Colonic mucosa (tissue), 4 donors: ENCODE data around the gene CSNK1D. TPM values are rescaled to one million over a fixed set of nuclear protein-coding genes. Genes with fewer than 3 reads are reported as not detected.
A peak's percentile ranks its signal among the peaks of the same experiment; 100 is the strongest.

Experiments
- DNase-seq: peaks from one replicate; pipeline ENCODE4 v3.0.0-alpha.2; 2020
- H3K27ac ChIP-seq: fragments of 200-600 bp; one replicate; pipeline ENCODE4 v1.8.0; 2021
- H3K27me3 ChIP-seq: fragments of 200-600 bp; one replicate; pipeline ENCODE4 v1.8.0; 2021
- H3K36me3 ChIP-seq: fragments of 200-600 bp; one replicate; pipeline ENCODE4 v1.8.0; 2021
- H3K4me1 ChIP-seq: fragments of 200-600 bp; one replicate; pipeline ENCODE4 v1.8.0; 2021; ENCODE audit warnings: mild to moderate bottlenecking
- H3K4me3 ChIP-seq: fragments of 200-600 bp; one replicate; pipeline ENCODE4 v1.8.0; 2021
- H3K9ac ChIP-seq, 2 donors: one replicate each; pipeline ENCODE4 v1.7.0; 2013; ENCODE audit warnings: control low read depth in 2 of 2, low read depth in 2 of 2, low read length in 2 of 2
- H3K9me3 ChIP-seq: fragments of 200-600 bp; one replicate; pipeline ENCODE4 v1.8.0; 2021
- CTCF ChIP-seq: fragments of 200-600 bp; IDR thresholded peaks from one replicate; pipeline ENCODE4 v1.8.0; 2022; ENCODE audit warnings: antibody characterized with exemption, mild to moderate bottlenecking
- intact Hi-C: fragments of 100-400 bp; cut with DNase I; formaldehyde crosslinking; loops from one replicate; pipeline ENCODE4 v1.14.1; 2022
- total RNA-seq, 2 donors: library from RNA; stranded (reverse); fragmentation: NEBNext Ultra II Directional in 1 of 2; extraction: Animal tissue kit (Norgen Biotek cat#: 25700) in 1 of 2; gene quantifications; one replicate each; pipeline ENCODE4 v1.2.1, GENCODE V29; 2021
- donor health status: healthy.
- donor health status: DM: no; HTN: no; CAD: no.
- donor health status: DM: no; HTN: no; CAD: no.

CSNK1D gene
- total RNA-seq, 2 donors from 2014 or later: 136 to 138 TPM

DNA sequence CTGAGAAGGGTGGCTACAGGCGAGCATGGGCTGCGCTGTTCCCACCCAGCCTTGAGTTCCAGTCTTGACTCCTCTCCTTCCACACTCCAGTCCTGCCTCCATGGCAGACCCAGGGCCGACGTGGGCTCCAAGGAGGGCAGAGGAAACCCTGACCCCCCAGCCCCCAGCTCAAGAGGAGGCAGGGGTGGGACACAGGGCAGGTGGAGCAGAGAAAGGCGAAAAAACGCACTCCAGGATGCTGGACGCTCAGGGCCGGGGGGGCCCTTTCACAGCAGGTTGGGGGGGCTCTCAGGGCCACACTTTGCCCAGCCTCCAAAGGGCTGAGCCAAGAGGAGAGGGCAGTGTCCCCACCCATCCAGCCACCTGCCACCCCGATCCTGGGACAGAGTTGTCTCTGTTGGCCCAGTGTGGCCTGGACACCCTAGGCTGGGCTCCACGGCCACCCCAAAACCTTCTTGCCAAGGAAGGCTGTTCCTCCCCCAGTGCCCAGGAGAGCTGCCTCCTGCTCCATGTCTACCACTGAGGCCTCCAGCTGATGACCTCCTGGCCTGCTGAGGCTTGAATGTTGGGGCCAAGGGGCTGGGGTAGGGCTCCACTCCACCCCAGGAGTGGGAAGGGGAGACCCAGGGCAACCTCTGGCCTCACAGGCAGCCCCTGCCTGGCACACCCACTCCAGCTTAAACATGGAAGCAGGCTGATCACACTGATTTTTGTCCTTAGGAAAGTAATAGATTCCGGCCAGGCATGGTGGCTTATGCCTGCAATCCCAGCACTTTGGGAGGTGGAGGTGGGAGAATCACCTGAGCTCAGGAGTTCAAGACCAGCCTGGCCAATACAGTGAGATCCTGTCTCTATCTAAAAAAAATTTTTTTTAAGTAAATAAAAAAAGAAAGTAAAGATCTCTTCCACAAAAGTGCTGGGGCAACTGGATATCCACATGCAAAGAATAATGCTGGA is 53.5 kb downstream of the CSNK1D start:
- no peaks in the 10 kb centered on the region for H3K27me3 ChIP-seq
- H3K9ac ChIP-seq: no peak overlapping the region
- peaks cover 9% of the 10 kb centered on the region for H3K4me1 ChIP-seq
- no peak overlapping the region for H3K27ac ChIP-seq
- intact Hi-C loops: no loop called here
- no peaks in the 10 kb centered on the region for H3K36me3 ChIP-seq
- H3K4me3 ChIP-seq: no peak overlapping the region
- TF ChIP-seq CTCF: no peak
- DNase-seq: no peak
- H3K9me3 ChIP-seq: no peaks in the 10 kb centered on the region

DNA sequence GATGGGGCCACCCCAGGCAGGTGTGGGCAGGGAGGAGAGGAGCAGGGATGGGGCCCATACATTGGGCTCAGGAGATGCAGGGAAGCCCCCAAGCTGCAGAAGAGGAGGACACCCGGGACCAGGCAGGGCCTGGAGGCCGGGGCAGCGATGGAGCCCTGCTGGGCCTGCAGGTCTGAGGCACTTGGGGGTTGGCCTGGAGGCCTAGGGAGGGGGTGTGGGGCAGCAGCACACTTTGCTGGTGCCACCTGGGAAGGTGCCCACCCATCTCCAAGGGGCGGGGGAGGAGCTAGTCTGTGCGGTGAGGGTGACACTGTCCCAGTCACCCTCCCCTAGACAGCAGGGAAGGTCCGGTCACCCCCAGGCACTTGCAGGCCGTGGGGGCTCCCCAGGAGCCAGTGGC is 54.4 kb downstream of the CSNK1D start:
- Histone ChIP-seq H3K27ac (no peak overlapping the region), H3K9ac (no peak overlapping the region), H3K27me3 (no peaks in the 10 kb centered on the region), H3K9me3 (no peaks in the 10 kb centered on the region), H3K4me3 (no peak overlapping the region), H3K4me1 (peaks cover 9% of the 10 kb centered on the region), H3K36me3 (no peaks in the 10 kb centered on the region)
- no peak for TF ChIP-seq CTCF
- no peak for DNase-seq
- intact Hi-C loops: no loop called here

GRCh38 chr17:82218349-82219075 is 55.0 kb downstream of the CSNK1D start:
- no peak overlapping the region for H3K9ac ChIP-seq
- H3K9me3 ChIP-seq: no peaks in the 10 kb centered on the region
- no peak overlapping the region for H3K27ac ChIP-seq
- TF ChIP-seq CTCF: no peak
- intact Hi-C loops: no loop called here
- DNase-seq: no peak
- H3K36me3 ChIP-seq: no peaks in the 10 kb centered on the region
- H3K4me3 ChIP-seq: no peak overlapping the region
- H3K27me3 ChIP-seq: no peaks in the 10 kb centered on the region
- H3K4me1 ChIP-seq: peaks cover 9% of the 10 kb centered on the region

DNA sequence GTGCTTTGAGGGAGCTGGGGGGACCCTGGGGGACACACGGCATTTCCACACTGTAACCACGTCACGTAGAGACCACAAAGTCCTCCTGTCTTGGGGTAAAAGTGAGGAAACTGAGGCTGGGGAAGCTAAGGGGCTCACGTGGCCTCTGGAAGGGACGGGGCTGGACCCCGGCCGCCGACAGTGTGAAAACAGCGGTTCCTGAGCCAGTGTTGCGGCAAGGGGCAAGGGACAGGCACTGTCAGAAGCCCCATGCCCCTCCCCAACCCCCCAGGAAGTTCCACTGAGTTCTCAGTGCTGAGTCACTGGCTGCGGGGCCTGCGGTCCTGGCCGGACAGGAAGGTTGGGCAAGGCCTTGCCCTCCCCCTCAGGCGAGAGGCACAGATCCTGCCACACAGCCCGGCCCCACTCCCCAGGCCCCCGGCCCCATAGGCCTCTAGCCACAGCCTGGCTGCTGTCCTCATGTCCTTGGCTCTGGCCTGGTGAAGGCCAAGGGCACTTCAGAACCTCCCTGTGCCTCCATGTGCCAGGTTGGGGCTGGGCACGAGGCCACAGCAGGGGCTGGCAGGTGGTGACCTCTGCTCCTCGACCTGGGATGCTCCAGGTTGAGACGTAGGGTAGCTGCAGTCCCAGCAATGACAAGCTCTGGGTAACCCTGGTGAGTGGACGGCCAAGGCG is 55.8 kb downstream of the CSNK1D start:
- no peak overlapping the region for H3K4me3 ChIP-seq
- no peak for TF ChIP-seq CTCF
- H3K9ac ChIP-seq: peak overlapping the region; percentile 42 to 56
- H3K36me3 ChIP-seq: no peaks in the 10 kb centered on the region
- H3K4me1 ChIP-seq: peaks cover 9% of the 10 kb centered on the region
- intact Hi-C loops: no loop called here
- H3K9me3 ChIP-seq: no peaks in the 10 kb centered on the region
- H3K27me3 ChIP-seq: no peaks in the 10 kb centered on the region
- H3K27ac ChIP-seq: peak overlapping the region; percentile 73
- DNase-seq: no peak

DNA sequence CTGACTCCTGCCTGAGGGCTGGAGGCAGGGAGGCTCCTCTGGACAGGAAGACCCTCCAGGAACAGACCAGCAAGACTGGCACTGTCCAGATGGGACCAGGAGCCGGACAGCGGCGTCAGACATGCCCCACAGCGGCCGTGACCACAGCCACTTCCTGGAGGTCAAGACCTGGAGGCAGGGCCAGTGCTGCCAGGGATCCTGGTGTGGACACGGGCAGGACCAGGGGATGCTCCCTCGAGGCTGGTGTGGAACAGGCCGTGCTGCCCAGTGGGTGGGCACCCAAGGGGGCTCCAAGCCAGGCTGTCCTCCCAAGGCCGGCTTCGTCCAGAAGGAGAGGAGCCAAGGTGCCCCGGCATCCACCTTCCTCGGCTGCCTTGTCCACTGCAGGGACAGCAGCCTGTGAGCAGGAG is 56.4 kb downstream of the CSNK1D start:
- H3K4me1 ChIP-seq: peaks cover 9% of the 10 kb centered on the region

More for the DNA sequence above, 56.4 kb downstream of the CSNK1D start:
- DNase-seq: no peak
- no peaks in the 10 kb centered on the region for H3K27me3 ChIP-seq
- H3K4me3 ChIP-seq: no peak overlapping the region
- peak overlapping the region; percentile 42 to 56 for H3K9ac ChIP-seq
- intact Hi-C loops: no loop called here
- TF ChIP-seq CTCF: no peak
- peak overlapping the region; percentile 73 for H3K27ac ChIP-seq
- H3K9me3 ChIP-seq: no peaks in the 10 kb centered on the region
- no peaks in the 10 kb centered on the region for H3K36me3 ChIP-seq
